CD4-positive, alpha-beta T cell (primary cell): Measurements from ENCODE around the gene SNHG17. TPM values are rescaled to one million over a fixed set of nuclear protein-coding genes. Genes with fewer than 3 reads are reported as not detected.

Experiments used
- ATAC-seq: fragments of 200-7000 bp; cut with Tn5 transposase; one replicate; pipeline ENCODE4 v1.10.0; 2022; ENCODE audit warnings: mild to moderate bottlenecking; ENCODE audit not compliant: poor library complexity
- CTCF ChIA-PET: fragments of 350-600 bp; sonication (Branson Sonifier 250); formaldehyde crosslinking; loops from one replicate; lab custom pipeline; 2021; ENCODE audit warnings: antibody characterized with exemption, inconsistent platforms; lab: Charles Lee
- POLR2A ChIA-PET: fragments of 350-600 bp; sonication (Branson Sonifier 250); formaldehyde crosslinking; loops from one replicate; lab custom pipeline; 2021; ENCODE audit warnings: antibody characterized with exemption, inconsistent platforms; lab: Charles Lee
- DNase-seq, 14 experiments: peaks; one replicate each; pipeline ENCODE4 v3.0.0-alpha.2; 2013 to 2020; ENCODE audit warnings: mixed read lengths in 2 of 14
- H3K27ac ChIP-seq, 2 donors: one replicate each; pipeline versions ENCODE4 v1.5.1 to v1.7.0; 2013; ENCODE audit warnings: low read length in 2 of 2, low read depth in 1 of 2, mild to moderate bottlenecking in 1 of 2
- H3K27me3 ChIP-seq, 2 experiments: 1 replicate in 1 of 2; 2 replicates in 1 of 2; pipeline versions ENCODE4 v1.6.1 to v1.7.0; 2013; ENCODE audit warnings: low read length in 2 of 2, control low read depth in 1 of 2, mild to moderate bottlenecking in 1 of 2, moderate library complexity in 1 of 2; ENCODE audit not compliant: insufficient read depth in 2 of 2, control insufficient read depth in 1 of 2
- H3K36me3 ChIP-seq: one replicate; pipeline ENCODE4 v1.6.1; 2013; ENCODE audit warnings: low read length, control low read depth; ENCODE audit not compliant: insufficient read depth
- H3K4me1 ChIP-seq: one replicate; pipeline ENCODE4 v1.6.1; 2013; ENCODE audit warnings: low read length, control low read depth; ENCODE audit not compliant: insufficient read depth
- H3K4me3 ChIP-seq: one replicate; pipeline ENCODE4 v1.5.1; 2013; ENCODE audit warnings: mild to moderate bottlenecking, low read length, moderate library complexity
- H3K9me3 ChIP-seq, 2 experiments: 1 replicate in 1 of 2; 2 replicates in 1 of 2; pipeline versions ENCODE4 v1.6.1 to v1.7.0; 2013; ENCODE audit warnings: low read length in 2 of 2, mild to moderate bottlenecking in 2 of 2, control low read depth in 1 of 2, moderate library complexity in 1 of 2; ENCODE audit not compliant: control insufficient read depth in 1 of 2, insufficient read depth in 1 of 2
- H3K27ac Mint-ChIP-seq: one replicate; pipeline ENCODE4 v1.8.0; 2020; ENCODE audit warnings: mixed read lengths
- H3K27me3 Mint-ChIP-seq: one replicate; pipeline ENCODE4 v1.8.0; 2021; ENCODE audit warnings: mixed read lengths
- H3K36me3 Mint-ChIP-seq: one replicate; pipeline ENCODE4 v1.8.0; 2021; ENCODE audit warnings: low read depth, mixed read lengths
- H3K4me1 Mint-ChIP-seq: one replicate; pipeline ENCODE4 v1.8.0; 2021; ENCODE audit warnings: low read depth, mixed read lengths
- H3K4me3 Mint-ChIP-seq: one replicate; pipeline ENCODE4 v1.8.0; 2020; ENCODE audit warnings: mild to moderate bottlenecking, mixed read lengths
- H3K9me3 Mint-ChIP-seq: one replicate; pipeline ENCODE4 v1.8.0; 2020; ENCODE audit warnings: mixed read lengths
- intact Hi-C, 2 experiments: fragments of 100-400 bp; cut with DNase I in 1 of 2; cut with micrococcal nuclease in 1 of 2; formaldehyde crosslinking; loops; one replicate each; pipeline versions ENCODE4 v1.15.1 to v1.9.0; 2023 to 2025; cut with DNase I, micrococcal nuclease
- total RNA-seq, 174 experiments: library from RNA in 2 of 174; stranded (reverse) in 2 of 174; gene quantifications; one replicate each; pipeline ENCODE4 v1.2.3 and lab custom pipeline; 2021 to 2026
- TF ChIP-seq, protein P1 (sequence below): fragments of 200-600 bp; IDR thresholded peaks from one replicate; pipeline ENCODE4 v1.8.0; 2022; ENCODE audit warnings: antibody characterized with exemption, mild to moderate bottlenecking

Gene SNHG17
- total RNA-seq, 2 experiments from 2014 or later = 94.1 to 99.3 TPM

DNA sequence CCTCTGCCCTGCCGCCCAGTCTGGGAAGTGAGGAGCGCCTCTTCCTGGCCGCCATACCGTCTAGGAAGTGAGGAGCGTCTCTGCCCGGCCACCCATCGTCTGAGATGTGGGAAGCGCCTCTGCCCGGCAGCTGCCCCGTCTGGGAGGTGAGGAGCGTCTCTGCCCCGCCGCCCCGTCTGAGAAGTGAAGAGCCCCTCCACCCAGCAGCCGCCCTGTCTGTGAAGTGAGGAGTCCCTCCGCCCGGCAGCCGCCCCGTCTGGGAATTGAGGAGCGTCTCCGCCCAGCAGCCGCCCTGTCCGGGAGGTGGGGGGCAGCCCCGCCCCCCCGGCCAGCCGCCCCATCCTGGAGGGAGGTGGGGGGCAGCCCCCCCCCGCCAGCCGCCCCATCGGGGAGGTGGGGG lies 27.8 kb downstream of the SNHG17 start:
- Histone ChIP-seq H3K27me3 (no peaks in the 10 kb centered on the region), H3K27ac (no peak overlapping the region), H3K4me1 (no peaks in the 10 kb centered on the region), H3K9me3 (peaks cover 0 to 13% of the 10 kb centered on the region in 2 experiments), H3K4me3 (no peak overlapping the region), H3K36me3 (peaks cover 10% of the 10 kb centered on the region)
- H3K27ac Mint-ChIP-seq = no peak overlapping the region
- ATAC-seq (no peak), DNase-seq (no peak)
- H3K36me3 Mint-ChIP-seq = peaks cover 55% of the 10 kb centered on the region
- H3K4me1 Mint-ChIP-seq = no peaks in the 10 kb centered on the region
- CTCF ChIA-PET = no interaction called here
- H3K27me3 Mint-ChIP-seq = no peaks in the 10 kb centered on the region
- POLR2A ChIA-PET = no interaction called here
- intact Hi-C loops = no loop called here
- no peak overlapping the region for H3K4me3 Mint-ChIP-seq
- TF ChIP-seq, protein P1, sequence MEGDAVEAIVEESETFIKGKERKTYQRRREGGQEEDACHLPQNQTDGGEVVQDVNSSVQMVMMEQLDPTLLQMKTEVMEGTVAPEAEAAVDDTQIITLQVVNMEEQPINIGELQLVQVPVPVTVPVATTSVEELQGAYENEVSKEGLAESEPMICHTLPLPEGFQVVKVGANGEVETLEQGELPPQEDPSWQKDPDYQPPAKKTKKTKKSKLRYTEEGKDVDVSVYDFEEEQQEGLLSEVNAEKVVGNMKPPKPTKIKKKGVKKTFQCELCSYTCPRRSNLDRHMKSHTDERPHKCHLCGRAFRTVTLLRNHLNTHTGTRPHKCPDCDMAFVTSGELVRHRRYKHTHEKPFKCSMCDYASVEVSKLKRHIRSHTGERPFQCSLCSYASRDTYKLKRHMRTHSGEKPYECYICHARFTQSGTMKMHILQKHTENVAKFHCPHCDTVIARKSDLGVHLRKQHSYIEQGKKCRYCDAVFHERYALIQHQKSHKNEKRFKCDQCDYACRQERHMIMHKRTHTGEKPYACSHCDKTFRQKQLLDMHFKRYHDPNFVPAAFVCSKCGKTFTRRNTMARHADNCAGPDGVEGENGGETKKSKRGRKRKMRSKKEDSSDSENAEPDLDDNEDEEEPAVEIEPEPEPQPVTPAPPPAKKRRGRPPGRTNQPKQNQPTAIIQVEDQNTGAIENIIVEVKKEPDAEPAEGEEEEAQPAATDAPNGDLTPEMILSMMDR = no peak
- peaks cover 4% of the 10 kb centered on the region for H3K9me3 Mint-ChIP-seq

DNA sequence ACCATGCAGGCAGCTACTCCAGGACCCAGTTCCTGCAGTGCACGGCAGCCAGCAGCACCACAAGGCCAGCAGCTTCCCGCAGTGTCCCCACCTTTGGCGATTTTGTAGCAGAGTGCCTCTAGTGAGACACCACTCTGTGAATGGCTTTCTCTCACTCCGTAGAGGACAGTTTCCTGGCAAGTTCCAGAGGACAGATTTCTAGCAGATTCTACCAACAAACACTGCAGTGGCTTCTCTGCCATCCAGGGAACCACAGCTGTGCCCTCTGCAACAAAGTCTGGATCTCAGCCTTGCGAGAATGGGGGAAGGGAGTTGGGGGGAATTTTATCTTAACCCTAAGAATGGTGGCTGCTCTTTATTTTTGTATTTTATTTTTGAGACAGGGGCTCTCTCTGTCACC lies 28.7 kb downstream of the SNHG17 start:
- Histone ChIP-seq H3K4me1 (no peaks in the 10 kb centered on the region), H3K36me3 (peaks cover 5% of the 10 kb centered on the region), H3K4me3 (no peak overlapping the region), H3K27me3 (no peaks in the 10 kb centered on the region), H3K27ac (no peak overlapping the region), H3K9me3 (peaks cover 0 to 13% of the 10 kb centered on the region in 2 experiments)
- Mint-ChIP-seq H3K4me3 (no peak overlapping the region), H3K4me1 (no peaks in the 10 kb centered on the region), H3K9me3 (peaks cover 4% of the 10 kb centered on the region), H3K27me3 (no peaks in the 10 kb centered on the region), H3K27ac (no peak overlapping the region), H3K36me3 (peaks cover 49% of the 10 kb centered on the region)
- ATAC-seq (no peak), DNase-seq (no peak)
- ChIA-PET POLR2A (no interaction called here), CTCF (no interaction called here)
- intact Hi-C loops = no loop called here
- TF ChIP-seq, protein P1 = no peak

DNA sequence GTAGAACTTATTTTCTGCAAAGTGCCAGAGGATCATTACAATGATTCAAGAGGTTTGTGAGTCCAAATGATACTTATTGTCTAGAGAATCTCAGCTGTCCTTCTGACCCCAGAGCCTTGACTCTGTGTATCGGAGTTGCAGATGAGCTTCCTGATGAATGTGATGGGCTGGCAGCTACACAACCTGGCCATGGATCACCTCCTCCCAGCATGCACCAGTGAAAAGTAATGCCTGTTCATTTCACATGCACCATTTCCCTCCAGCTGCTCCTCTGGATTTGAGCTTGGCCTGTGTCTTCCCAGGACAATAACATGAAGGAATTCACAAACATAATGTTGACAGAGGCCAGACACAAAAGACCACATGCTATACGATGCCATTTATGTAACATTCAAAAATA lies 30.0 kb downstream of the SNHG17 start:
- intact Hi-C loops = no loop called here
- no peaks in the 10 kb centered on the region for H3K27me3 ChIP-seq
- H3K36me3 ChIP-seq = peaks cover 2% of the 10 kb centered on the region
- POLR2A ChIA-PET = no interaction called here
- H3K36me3 Mint-ChIP-seq = peaks cover 37% of the 10 kb centered on the region
- H3K27me3 Mint-ChIP-seq = peaks cover 5% of the 10 kb centered on the region
- H3K27ac Mint-ChIP-seq = no peak overlapping the region
- peaks cover 4% of the 10 kb centered on the region for H3K9me3 Mint-ChIP-seq
- TF ChIP-seq, protein P1 = no peak
- CTCF ChIA-PET = no interaction called here
- DNase-seq (no peak), ATAC-seq (no peak)
- H3K4me3 Mint-ChIP-seq = no peak overlapping the region
- no peaks in the 10 kb centered on the region for H3K4me1 ChIP-seq
- no peak overlapping the region for H3K27ac ChIP-seq
- peaks cover 0 to 13% of the 10 kb centered on the region in 2 experiments for H3K9me3 ChIP-seq
- no peak overlapping the region for H3K4me3 ChIP-seq
- H3K4me1 Mint-ChIP-seq = no peaks in the 10 kb centered on the region
